GM19467 (cell line): ENCODE results near the gene UBTD1.
"Not testable (repeated sequence)": the region's sequence is repeated elsewhere in the genome, so short reads cannot be mapped to it uniquely, and the experiment has no call there.

Experiments
- ATAC-seq: cut with Tn5 transposase; IDR thresholded peaks from one replicate; pipeline ENCODE4 v1.9.1; 2021; ENCODE audit warnings: mild to moderate bottlenecking, moderate library complexity; ENCODE audit not compliant: unreplicated experiment

Gene UBTD1

DNA sequence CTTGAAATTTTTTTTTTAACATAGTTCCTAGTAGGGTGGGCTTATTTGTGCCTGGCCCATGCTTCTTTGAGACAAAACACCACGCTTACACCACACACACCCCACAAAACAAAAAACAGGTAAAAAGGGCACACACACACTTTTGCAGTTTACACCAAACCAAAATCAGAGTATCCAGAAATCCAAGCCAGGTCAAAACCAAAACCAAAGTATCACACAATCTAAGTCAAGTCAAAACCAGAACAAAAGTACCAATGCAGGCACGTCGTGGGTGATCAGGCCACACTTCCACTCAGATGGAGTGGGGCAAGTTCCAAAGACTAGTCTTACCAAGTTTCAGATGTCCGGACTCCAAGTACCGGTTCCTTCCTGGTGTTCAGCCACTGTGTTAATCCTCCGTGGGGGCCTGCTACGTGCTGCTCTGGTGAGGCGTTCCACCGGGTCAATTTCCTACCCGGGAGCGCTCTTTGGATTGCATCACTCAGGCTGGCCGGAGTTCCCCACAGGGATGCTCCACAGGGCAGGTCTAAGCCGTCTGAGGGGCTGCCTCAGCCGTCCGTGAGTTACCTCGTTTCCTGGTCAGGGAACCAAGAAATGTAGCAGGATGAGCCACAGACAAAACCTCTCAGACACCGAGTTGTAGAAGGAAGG, 62.1 kb downstream of the UBTD1 start:
- not testable (repeated sequence) for ATAC-seq

DNA sequence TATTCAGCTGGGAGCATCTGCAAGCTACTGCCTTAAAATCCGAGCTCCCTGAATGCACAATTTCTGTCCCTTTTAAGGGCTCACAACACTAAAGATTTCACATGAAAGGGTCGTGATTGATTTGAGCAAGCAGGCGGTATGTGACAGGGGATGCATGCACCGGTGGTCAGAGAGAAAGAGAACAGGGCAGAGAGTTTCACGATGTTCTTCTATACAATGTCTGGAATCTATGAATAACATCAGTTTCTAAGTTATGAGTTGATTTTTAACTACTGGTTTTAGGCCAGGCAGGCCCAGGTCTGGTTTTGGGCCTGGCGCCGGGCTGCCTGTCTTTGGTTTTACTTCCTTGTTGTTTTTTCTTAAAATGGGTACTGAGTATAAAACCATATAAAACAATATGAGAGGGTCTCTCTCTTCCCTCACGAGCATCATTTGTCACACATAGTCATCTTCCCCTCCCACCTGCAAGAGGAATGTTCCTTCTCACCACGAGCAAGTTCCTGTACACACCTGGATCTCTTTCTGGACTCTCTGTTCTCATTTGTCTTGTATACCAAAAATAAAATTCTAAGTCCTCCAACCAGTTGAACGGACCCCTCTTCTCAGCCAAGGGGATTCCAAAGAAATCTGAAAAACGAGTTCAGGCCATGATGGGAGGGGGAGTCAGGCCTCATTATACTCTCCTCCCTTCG, 62.8 kb downstream of the UBTD1 start:
- not testable (repeated sequence) for ATAC-seq

DNA sequence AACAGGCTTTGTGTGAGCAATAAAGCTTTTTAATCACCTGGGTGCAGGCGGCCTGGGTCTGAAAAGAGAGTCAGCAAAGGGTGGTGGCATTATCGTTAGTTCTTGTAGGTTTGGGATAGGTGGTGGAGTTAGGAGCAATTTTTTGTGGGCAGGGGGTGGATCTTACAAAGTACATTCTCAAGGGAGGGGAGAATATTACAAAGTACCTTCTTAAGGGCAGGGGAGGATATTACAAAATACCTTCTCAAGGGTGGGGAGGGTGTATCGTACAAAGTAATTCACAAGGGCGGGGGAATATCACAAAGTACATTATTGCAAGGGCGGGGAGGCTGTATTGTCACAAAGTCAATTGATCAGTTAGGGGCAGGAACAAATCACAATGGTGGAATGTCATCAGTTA, 63.6 kb downstream of the UBTD1 start:
- ATAC-seq, result not testable (repeated sequence)

DNA sequence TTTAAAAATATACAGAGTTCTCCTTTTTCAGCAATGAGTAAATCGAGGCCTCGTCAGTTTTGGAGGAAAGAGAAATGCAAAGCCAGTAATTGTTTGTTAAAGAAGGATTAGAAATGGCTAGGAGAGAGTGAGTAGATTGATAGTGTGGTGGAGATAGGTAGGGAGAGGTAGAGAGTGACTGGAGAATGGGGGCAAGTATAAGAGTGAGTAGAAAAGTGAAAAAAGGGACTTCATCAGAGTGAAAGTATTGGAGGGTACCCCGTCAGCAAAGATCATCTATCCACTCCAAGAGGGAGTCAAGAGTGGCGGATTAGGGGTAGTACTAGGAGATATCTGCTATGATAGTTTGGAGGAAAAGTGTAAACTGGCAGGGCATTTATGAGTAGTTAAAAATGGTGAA, 64.6 kb downstream of the UBTD1 start:
- ATAC-seq, result no peak

DNA sequence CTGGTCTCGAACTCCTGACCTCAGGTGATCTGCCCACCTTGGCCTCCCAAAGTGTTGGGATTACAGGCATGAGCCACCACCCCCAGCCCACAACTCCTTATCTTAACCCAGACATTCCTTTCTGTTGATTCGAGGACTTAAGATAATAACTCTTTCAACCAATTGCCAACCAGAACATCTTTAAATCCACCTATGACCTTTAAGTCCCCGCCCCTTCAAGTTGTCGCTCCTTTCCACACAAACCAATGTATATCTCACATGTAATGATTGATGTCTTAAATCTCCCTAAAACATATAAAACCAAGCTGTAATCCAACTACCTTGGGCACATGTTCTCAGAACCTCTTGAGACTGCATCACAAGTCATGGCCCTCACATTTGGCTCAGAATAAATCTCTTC, 66.1 kb downstream of the UBTD1 start:
- no peak for ATAC-seq

DNA sequence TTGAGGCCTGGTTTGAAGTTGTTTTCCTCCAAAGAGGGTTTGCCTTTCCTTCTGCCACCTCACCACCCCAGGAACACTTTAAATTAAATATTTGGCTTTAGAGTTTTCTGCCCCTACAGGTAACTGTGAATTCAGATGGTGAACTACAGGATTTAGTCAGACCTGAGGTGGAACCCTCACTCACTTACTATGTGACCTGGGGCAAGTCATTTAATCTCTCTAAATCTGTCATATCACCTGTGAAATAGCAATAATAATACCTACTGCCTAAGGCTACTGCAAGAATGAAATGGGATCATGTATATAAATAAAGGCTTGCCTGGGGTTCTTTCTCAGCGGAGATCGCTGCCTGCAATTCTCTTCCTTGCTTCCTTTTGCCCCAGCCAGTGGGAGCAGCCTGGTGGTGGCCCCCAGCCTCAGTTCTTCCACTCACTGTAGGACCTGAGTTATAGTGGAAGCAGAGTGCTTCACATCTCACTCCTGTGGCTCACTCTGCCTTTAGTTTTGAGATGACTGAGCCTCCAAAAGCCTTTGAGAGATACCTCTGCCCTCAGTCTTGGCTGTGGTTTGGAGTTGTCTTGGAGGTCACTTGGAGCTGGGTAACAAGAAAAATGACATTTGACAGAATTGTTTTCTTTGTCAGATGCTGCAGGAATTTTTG, 67.7 kb downstream of the UBTD1 start:
- no peak for ATAC-seq

DNA sequence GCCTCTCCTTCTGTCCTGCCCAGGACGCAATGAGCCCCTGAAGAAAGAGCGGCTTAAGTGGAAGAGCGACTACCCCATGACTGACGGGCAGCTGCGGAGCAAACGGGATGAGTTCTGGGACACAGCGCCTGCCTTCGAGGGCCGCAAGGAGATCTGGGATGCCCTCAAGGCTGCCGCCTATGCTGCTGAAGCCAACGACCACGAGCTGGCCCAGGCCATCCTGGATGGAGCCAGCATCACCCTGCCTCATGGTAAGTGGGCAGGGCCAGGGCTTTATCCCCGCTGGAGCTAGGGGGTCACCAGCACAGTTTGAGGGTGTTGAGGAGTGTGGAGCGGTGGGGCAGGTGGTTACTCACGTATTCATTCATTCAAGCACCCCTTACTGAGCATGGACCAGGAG, 69.2 kb downstream of the UBTD1 start:
- ATAC-seq, result no peak

DNA sequence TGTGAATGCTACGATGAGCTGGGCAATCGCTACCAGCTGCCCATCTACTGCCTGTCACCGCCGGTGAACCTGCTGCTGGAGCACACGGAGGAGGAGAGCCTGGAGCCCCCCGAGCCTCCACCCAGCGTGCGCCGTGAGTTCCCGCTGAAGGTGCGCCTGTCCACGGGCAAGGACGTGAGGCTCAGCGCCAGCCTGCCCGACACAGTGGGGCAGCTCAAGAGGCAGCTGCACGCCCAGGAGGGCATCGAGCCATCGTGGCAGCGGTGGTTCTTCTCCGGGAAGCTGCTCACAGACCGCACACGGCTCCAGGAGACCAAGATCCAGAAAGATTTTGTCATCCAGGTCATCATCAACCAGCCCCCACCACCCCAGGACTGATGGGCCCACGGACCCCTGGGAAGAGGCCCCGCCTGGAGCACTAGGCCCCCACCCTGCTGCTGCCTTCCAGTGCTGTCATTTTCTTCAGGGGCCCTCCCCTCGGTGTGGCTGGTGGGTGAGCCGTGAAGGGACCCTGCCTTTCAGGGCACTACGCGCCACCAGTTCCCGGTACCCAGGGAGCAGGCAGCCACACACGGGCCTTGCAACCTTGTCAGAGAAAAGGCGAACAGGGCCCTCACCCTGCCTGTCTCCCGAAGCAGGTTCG, 71.5 kb downstream of the UBTD1 start:
- no peak for ATAC-seq

DNA sequence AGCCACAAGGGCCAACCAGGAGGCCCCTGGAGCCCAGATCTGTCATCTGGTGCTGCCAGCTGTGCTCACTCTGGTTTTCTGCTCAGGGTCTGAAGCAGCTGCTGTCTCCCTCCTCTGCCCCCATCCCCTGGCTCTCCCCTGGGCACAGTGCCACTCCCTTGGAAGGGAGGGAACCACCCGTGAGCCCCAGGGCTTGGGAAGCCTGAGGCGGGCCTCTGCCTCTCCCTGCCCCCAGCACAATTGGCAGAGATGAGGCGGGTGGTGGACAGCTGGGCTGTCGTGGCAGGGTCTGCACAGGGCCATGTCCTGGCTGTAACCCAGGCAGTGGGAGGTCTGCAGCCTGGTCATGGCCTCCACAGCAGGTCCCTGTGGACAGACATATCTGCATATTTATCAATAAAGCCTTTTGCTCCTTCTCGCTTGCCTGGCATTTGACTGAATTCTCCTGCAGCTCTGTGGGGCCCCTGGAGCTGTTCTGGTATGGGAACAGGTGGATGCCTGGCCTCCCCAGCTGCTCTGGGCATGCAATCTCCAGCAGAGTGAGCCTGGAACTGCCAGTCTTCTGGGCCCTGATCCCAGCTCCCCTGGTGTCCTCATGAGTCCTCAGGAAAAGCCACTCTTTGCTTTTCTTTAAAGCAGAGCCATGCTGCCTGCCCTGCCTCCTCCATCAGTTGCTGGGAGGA, 72.2 kb downstream of the UBTD1 start:
- no peak for ATAC-seq

DNA sequence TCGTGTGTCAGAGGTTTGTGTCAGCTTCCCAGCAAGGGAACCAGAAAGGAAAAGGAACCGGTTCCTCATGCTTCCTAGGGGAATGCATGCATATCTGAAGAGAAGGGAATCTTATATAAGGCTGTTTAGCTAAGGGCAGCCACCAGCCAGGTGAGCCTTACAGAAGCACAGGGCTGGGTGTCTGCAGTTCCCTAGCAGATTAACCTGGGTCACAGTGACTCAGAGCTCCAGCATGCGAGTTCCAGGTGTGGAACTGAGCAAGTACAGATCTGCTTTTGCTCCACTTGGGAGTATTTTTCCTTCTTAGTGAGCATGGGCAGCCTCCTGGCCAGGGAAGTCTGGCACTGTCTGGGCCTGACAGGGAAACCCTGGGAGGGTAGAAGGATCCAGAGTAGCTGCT, 72.9 kb downstream of the UBTD1 start:
- ATAC-seq, result no peak

DNA sequence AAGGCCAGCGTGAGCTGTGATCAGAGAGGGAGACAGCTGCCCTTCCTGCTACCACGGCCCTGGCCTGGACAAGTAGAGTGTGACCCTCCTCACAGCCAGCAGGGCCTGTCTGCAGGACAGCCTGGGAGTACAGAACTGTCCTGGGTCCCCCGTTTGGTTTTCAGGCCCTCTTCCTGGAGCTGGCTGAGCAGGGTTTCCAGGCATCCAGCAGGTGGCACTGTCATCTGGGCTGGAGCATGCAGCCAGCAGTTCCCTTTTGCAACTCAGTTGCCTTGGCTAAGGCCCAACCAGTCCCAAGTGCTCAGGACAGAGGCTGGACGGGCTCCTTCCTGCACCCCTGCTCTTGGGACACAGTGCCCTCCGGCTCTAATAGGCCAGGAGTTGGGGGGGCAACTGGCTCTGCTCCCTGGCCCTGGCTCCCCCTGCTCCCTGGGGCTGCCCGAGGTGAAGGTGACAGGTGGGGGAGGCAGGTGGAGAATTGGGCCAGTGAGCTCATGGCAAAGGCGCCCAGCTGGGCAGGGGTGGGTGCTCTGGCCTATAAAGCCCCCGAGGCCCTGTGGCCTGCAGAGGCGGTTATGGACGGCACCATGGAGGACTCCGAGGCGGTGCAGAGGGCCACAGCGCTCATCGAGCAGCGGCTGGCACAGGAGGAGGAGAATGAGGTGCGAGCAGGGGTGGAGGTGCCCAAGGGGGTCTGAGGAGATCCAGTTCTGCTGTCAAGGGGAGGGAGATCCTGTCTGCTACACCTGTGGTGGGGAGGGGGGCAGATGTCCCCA, 73.7 kb downstream of the UBTD1 start, which contains the start of gene ANKRD2:
TSS of gene ANKRD2 (plus strand) at position 566 of the 776 bp plus-strand sequence. CDS start at position 576, 10 bp downstream.
- ATAC-seq, result no peak

DNA sequence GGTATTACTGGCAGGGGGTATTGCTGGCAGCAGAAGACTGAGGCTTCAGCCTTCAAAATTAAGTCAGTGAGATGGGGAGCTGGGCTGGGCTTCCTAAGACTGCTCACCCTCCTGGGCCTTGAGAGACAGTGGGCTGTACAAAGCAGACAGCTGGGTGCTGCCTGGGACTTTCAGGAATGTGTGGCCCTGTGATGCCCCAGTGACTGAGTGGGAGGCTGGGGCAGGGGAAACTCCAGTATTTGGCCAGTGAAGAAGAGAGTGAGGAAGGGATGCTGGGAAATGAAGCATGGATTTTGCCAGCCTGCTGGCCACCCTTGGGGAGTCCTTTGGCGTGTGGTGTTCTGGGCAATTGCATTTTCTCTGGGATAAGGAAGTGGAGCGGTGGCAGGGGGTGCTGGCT, 74.3 kb downstream of the UBTD1 start:
- no peak for ATAC-seq

DNA sequence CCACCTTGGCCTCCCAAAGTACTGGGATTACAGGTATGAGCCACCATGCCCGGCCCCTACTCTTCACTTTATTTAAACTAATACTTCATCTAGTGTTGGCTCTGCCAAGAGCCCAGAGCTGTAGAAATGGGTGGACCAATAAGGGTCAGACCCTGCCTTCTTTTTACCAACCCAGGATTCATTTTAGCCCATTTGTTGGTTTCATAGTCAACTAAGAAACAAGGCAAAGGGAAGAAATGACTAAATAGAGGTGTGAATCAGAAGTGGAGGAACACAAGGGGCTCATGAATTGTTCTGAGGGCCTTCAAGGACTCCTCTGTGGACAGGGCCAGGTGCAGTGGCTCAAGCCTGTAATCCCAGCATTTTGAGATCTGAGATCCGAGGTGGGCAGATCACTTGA, 74.9 kb downstream of the UBTD1 start:
- ATAC-seq, result no peak

DNA sequence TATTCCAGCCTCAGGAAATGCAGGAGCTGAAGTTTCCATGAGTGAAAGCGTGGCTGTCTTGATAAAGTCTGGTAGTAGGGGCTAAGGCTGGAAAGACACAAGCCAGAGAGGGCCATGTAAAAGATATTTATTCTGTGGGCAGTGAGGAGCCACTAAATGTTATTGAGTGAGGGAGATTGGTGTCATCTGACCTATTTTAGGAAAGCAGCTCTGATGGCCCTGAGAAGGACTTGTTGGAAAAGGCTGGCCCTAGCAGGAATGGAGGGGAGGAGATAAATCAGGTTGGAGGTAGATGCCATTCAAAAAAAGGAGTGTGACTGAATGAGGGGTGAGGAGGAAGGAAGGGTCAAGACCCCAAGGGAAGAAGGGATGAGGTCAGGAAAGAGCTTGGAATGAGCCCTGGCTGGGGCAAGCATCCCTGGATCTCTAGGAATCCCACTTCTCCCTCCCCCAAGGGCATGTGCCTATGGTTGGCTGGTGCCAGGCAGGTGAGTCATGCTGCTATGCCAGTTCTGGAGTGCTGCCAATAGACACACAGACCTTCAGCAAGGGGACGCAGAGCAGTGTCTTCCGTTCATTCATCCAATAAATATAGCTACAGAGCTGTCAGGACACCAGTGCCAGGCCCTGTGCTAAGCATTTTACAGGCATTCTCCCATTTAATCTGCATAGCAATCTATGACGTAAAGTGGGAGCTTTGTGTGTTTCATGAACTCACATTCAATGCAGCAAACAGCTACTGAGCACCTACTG, 75.8 kb downstream of the UBTD1 start:
- no peak for ATAC-seq

DNA sequence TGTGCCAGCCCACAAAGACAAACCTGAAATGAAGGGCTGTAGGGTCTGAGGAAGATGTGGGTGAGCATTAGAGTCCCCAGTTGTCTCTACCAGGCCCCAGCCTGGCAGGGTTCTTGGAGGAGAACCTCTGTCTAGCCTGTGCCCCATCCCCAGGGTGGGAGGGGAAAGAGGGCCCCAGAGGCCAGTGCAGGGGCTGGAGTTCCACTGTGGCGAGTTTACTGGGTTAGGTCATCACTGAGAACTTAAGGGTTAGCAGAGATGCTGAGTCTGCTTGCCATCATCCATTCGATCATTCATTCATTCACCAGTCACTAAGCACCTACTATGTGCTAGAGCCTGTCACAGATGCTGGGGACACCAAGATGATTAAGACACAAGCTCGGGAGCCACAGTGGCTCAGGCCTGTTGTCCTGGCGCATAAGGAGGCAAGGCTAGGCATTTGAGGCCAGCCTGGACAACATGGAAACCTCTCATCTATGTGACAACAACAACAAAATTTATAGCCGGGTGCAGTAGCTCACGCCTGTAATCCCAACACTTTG, 76.5 kb downstream of the UBTD1 start:
- ATAC-seq, result no peak

DNA sequence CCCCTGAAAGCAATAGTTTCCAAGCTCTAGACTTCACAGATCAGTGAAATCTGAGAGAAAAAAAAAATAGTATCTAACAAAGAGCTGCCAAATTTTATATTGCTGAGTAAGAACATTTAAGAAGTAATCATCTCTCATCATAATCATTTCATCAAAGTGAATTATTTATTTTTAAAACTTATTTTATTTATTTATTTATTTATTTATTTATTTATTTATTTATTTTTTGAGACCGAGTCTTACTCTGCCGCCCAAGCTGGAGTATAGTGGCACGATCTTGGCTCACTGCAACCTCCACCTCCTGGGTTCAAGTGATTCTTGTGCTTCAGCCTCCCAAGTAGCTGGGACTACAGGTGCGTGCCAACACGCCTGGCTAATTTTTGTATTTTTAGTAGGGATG, 77.8 kb downstream of the UBTD1 start:
- not testable (repeated sequence) for ATAC-seq

DNA sequence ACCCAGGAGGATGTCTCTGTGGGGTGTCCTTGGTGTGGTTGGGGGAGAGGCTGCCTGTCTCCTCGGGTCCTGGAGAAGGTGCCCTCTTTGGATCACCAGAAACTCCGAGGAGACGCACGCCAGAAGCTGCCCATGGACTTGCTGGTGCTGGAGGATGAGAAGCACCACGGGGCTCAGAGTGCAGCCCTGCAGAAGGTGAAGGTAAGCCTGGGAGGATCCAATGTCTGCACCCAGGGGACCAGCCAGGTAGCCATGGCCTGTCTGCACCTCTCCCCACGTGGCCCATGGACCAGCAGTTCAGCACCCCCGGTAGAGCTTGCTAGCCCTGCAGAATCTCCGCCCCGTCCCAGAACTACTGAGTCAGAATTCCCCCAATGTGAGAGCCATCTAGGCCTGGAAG, 79.0 kb downstream of the UBTD1 start:
- ATAC-seq, result no peak

DNA sequence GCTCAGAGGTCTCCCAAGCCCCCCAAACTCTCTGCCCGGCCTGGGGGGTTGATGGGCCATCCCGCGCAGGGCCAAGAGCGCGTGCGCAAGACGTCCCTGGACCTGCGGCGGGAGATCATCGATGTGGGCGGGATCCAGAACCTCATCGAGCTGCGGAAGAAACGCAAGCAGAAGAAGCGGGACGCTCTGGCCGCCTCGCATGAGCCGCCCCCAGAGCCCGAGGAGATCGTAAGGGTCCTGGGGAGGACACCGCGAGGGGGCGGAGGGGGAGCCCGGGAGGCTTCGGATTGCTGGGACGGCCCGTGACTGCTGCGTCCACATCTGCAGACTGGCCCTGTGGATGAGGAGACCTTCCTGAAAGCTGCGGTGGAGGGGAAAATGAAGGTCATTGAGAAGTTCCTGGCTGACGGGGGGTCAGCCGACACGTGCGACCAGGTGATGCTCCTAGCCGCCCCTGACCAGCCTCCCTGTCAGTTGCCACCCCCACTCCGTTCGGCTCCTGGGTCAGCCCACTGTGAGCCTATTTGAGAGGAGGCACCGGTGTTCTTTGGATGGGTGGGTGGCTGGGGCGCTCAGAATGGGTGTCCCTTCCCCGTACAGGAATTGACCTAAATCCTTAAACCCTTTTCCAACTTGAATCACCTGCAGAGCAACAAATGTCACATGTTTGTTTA, 79.6 kb downstream of the UBTD1 start:
- ATAC-seq, result no peak
